Upper lobe of right lung (tissue), 1 donor: ENCODE results near the gene CBFB. TPM values are rescaled to one million over a fixed set of nuclear protein-coding genes. Genes with fewer than 3 reads are reported as not detected.

Source experiments
- ATAC-seq: fragments of 200-7000 bp; cut with Tn5 transposase; one replicate; pipeline ENCODE4 v1.9.1; 2020; ENCODE audit warnings: mild to moderate bottlenecking, moderate library complexity
- DNase-seq: peaks from one replicate; pipeline ENCODE4 v3.0.0-alpha.2; 2020
- H3K27ac ChIP-seq: fragments of 200-600 bp; one replicate; pipeline ENCODE4 v1.8.0; 2022
- H3K27me3 ChIP-seq: fragments of 200-600 bp; one replicate; pipeline ENCODE4 v1.8.0; 2022; ENCODE audit warnings: mild to moderate bottlenecking
- H3K36me3 ChIP-seq: fragments of 200-600 bp; one replicate; pipeline ENCODE4 v1.8.0; 2022
- H3K4me1 ChIP-seq: fragments of 200-600 bp; one replicate; pipeline ENCODE4 v1.8.0; 2022
- H3K4me3 ChIP-seq: fragments of 200-600 bp; one replicate; pipeline ENCODE4 v1.8.0; 2022; ENCODE audit warnings: mild to moderate bottlenecking
- H3K9me3 ChIP-seq: fragments of 200-600 bp; one replicate; pipeline ENCODE4 v1.8.0; 2022
- intact Hi-C: fragments of 100-400 bp; cut with DNase I; formaldehyde crosslinking; loops from one replicate; pipeline ENCODE4 v1.11.0; 2022
- total RNA-seq: library from RNA; stranded (reverse); fragmentation: NEBNext Ultra II Directional; extraction: Animal tissue kit (Norgen Biotek cat#: 25700); gene quantifications from one replicate; pipeline ENCODE4 v1.2.1, GENCODE V29; 2021
- TF ChIP-seq, protein P1 (sequence below): fragments of 200-600 bp; IDR thresholded peaks from one replicate; pipeline ENCODE4 v1.8.0; 2022; ENCODE audit warnings: antibody characterized with exemption
- donor health status: DM: no; HTN: yes; CAD: no; lungs with severe emphysema.

Gene CBFB
- total RNA-seq, 1 donor from 2014 or later = 63.0 TPM

DNA sequence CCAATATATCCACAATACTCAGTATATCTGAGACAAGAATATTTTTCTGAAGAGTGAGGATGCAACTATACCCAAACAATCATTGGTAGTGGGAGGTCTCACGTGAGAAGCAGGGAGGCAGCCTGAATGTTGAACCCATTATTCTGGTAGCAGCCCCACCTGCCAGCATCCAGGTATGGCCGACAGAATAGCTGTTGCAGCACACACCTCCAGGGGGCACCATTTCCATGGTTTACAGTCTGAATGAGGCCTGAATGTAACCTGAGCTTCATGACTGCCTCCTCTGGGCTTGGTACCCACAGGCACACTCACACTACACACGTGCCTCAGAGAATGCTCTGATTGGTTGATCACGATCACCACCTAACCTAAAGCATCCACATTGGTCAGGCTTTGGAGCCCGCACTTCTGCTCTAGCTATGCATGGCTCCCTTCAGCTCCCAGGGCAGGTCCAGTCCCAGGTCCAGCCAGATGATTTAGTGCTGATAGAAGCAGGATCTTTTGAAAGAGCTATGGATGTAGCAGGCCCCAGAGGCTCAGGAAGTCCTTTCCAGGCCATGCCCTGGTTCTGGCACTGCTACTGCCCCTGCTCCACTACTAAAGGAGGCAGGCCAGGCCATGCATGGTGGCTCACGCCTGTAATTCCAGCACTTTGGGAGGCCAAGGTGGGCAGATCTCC lies 11.0 kb upstream of the CBFB start:
- no peak overlapping the region for H3K27ac ChIP-seq
- ATAC-seq (peak; percentile 92), DNase-seq (peak; percentile 82)
- H3K4me3 ChIP-seq = no peak overlapping the region
- TF ChIP-seq, protein P1, sequence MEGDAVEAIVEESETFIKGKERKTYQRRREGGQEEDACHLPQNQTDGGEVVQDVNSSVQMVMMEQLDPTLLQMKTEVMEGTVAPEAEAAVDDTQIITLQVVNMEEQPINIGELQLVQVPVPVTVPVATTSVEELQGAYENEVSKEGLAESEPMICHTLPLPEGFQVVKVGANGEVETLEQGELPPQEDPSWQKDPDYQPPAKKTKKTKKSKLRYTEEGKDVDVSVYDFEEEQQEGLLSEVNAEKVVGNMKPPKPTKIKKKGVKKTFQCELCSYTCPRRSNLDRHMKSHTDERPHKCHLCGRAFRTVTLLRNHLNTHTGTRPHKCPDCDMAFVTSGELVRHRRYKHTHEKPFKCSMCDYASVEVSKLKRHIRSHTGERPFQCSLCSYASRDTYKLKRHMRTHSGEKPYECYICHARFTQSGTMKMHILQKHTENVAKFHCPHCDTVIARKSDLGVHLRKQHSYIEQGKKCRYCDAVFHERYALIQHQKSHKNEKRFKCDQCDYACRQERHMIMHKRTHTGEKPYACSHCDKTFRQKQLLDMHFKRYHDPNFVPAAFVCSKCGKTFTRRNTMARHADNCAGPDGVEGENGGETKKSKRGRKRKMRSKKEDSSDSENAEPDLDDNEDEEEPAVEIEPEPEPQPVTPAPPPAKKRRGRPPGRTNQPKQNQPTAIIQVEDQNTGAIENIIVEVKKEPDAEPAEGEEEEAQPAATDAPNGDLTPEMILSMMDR = peak; percentile 62
- peaks cover 5% of the 10 kb centered on the region for H3K4me1 ChIP-seq
- no peaks in the 10 kb centered on the region for H3K9me3 ChIP-seq
- intact Hi-C loops = no loop called here
- H3K36me3 ChIP-seq = no peaks in the 10 kb centered on the region
- no peaks in the 10 kb centered on the region for H3K27me3 ChIP-seq

DNA sequence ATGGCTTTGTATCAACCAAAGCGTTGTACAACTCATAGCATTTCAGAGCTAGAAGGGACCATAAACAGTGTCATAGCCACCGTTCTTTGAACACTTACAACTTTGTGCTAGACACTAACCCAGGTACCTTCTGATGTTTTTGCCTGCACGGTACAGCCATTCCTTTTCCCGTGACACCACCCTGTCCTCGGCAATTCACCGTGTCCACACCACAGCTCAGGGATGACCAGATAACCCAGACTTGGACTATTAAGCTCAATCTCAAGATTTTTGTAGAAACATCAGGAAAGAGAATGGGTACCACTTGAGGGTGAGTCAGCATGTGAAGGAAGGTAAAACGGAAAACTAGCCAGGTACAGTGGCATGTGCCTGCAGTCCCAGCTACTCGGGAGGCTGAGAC lies 9.8 kb upstream of the CBFB start:
- DNase-seq (no peak), ATAC-seq (no peak)
- Histone ChIP-seq H3K4me3 (no peak overlapping the region), H3K27ac (no peak overlapping the region), H3K4me1 (peaks cover 5% of the 10 kb centered on the region), H3K9me3 (no peaks in the 10 kb centered on the region), H3K27me3 (no peaks in the 10 kb centered on the region), H3K36me3 (no peaks in the 10 kb centered on the region)
- TF ChIP-seq, protein P1 = no peak
- intact Hi-C loops = no loop called here

DNA sequence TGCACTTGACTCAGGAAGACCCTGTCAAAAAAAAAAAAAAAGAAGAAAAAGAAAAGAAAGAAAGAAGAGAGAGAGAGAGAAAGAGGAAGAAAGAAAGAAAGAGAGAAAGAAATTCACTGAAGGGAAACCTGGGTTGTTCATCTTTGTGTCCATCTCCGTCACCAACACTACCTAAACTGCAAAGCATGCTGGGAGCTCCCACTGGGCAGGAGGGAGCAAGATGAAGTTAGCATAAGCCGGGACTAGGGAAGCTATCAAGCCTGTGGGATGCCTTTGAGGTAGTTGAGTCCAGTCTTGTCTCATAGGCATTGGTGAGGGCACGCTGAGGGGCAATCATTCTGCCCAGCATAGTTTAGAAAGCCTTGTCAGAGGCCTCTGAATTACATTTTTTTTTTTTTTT lies 7.6 kb upstream of the CBFB start:
- Histone ChIP-seq H3K27ac (no peak overlapping the region), H3K36me3 (no peaks in the 10 kb centered on the region), H3K4me1 (no peaks in the 10 kb centered on the region), H3K4me3 (no peak overlapping the region), H3K9me3 (no peaks in the 10 kb centered on the region), H3K27me3 (no peaks in the 10 kb centered on the region)
- TF ChIP-seq, protein P1 = no peak
- DNase-seq = peak; percentile 19
- ATAC-seq = no peak
- intact Hi-C loops = no loop called here

DNA sequence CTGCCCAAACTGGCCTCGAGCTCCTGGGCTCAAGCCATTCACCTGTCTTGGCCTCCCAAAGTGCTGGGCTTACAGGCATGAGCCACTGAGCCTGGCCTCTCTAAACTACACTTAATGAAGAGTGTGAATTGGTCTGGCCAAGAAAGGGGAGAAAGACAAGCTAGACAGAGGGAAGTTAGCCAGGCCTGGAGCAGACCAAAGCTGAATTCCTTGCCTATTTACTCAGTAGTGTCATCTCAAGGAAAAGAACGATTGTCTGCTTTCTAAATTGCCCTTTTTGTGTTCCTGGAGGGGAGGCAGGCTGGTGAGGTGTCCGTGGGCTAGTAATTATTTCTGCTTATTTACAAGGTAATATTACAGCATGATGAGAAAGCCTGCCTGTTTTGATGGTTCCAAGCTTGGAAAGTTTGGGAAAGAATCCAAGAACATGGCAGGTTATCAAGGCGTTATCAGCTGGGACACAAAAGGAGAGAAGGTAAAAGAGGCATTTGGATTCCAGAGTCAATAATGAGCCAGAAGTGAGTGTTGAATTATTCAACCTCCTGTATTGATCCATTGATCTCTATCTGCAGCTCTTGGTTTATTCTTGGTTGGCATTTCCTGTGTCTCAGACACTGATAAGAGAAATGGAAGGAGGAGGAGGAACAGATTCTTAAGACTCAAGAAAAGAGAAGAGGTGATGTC lies 6.3 kb upstream of the CBFB start:
- H3K27ac ChIP-seq = no peak overlapping the region
- no peak for ATAC-seq
- no peaks in the 10 kb centered on the region for H3K36me3 ChIP-seq
- no peak overlapping the region for H3K4me3 ChIP-seq
- no peak for DNase-seq
- H3K4me1 ChIP-seq = no peaks in the 10 kb centered on the region
- no peaks in the 10 kb centered on the region for H3K27me3 ChIP-seq
- intact Hi-C loops = no loop called here
- no peaks in the 10 kb centered on the region for H3K9me3 ChIP-seq
- TF ChIP-seq, protein P1 = no peak

DNA sequence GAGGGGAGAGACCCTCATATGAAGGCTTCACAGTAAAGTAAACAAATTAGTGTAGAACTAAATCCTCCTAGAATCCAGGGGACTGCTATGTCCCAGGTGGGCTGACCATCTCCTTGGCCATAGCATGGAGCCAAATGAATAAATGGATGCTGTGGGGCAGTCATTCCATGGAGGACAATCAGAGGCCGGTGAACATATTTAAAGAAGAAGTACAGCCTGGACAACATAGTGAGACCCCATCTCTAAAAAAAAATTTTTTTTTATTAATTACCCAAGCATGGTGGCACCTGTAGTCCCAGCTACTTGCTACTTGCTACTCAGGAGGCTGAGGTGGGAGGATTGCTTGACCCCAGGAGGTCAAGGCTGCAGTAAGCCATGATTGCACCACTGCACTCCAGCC lies 5.3 kb upstream of the CBFB start:
- H3K4me3 ChIP-seq = no peak overlapping the region
- DNase-seq (no peak), ATAC-seq (no peak)
- no peak overlapping the region for H3K27ac ChIP-seq
- H3K36me3 ChIP-seq = no peaks in the 10 kb centered on the region
- intact Hi-C loops = no loop called here
- no peaks in the 10 kb centered on the region for H3K9me3 ChIP-seq
- TF ChIP-seq, protein P1 = no peak
- H3K4me1 ChIP-seq = no peaks in the 10 kb centered on the region
- H3K27me3 ChIP-seq = no peaks in the 10 kb centered on the region
